OCI-LY3 (cell line): ENCODE data around the gene DDTL.
"Not testable (repeated sequence)": the region's sequence is repeated elsewhere in the genome, so short reads cannot be mapped to it uniquely, and the experiment has no call there.

Experiments used
- EZH2phosphoT487 ChIP-seq: fragments of 200-600 bp; shearing (Covaris generic); IDR thresholded peaks from 2 replicates; pipeline ENCODE4 v1.6.1; 2018; ENCODE audit warnings: antibody characterized with exemption, mixed run types, low read depth
- TF ChIP-seq, protein P1 (sequence below): fragments of 200-600, 300-600 bp; sonication (generic); IDR thresholded peaks from 2 replicates; pipeline ENCODE4 v1.5.1; 2014; ENCODE audit warnings: antibody characterized with exemption, low read length, low read depth

DNA sequence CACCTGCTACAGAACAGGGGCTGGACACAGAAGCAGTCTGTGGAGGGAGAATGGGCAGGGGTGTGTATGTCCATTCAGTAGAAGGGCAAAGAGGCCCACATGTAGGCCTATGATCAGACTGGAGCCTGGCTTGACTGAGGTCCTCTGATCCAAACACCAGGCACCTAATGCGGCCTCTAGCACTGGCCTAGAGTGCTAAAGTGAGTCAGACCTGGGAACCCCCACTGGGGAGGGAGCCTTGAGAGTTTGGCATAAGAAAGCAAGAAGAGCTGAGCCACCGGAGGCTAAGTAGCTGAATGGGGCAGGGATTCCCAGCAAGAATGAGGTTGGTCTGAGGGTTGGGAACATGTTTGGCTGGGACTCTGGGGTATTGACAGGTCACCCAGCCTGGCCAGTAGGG lies 15.3 kb upstream of the DDTL start:
- TF ChIP-seq, protein P1, sequence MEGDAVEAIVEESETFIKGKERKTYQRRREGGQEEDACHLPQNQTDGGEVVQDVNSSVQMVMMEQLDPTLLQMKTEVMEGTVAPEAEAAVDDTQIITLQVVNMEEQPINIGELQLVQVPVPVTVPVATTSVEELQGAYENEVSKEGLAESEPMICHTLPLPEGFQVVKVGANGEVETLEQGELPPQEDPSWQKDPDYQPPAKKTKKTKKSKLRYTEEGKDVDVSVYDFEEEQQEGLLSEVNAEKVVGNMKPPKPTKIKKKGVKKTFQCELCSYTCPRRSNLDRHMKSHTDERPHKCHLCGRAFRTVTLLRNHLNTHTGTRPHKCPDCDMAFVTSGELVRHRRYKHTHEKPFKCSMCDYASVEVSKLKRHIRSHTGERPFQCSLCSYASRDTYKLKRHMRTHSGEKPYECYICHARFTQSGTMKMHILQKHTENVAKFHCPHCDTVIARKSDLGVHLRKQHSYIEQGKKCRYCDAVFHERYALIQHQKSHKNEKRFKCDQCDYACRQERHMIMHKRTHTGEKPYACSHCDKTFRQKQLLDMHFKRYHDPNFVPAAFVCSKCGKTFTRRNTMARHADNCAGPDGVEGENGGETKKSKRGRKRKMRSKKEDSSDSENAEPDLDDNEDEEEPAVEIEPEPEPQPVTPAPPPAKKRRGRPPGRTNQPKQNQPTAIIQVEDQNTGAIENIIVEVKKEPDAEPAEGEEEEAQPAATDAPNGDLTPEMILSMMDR = not testable (repeated sequence)
- TF ChIP-seq EZH2phosphoT487 = not testable (repeated sequence)
